Colonic mucosa (tissue), 4 donors: Measurements from ENCODE around the gene STK32A. TPM values are rescaled to one million over a fixed set of nuclear protein-coding genes. Genes with fewer than 3 reads are reported as not detected.

ENCODE experiments used
- DNase-seq: peaks from one replicate; pipeline ENCODE4 v3.0.0-alpha.2; 2020
- H3K27ac ChIP-seq: fragments of 200-600 bp; one replicate; pipeline ENCODE4 v1.8.0; 2021
- H3K27me3 ChIP-seq: fragments of 200-600 bp; one replicate; pipeline ENCODE4 v1.8.0; 2021
- H3K36me3 ChIP-seq: fragments of 200-600 bp; one replicate; pipeline ENCODE4 v1.8.0; 2021
- H3K4me1 ChIP-seq: fragments of 200-600 bp; one replicate; pipeline ENCODE4 v1.8.0; 2021; ENCODE audit warnings: mild to moderate bottlenecking
- H3K4me3 ChIP-seq: fragments of 200-600 bp; one replicate; pipeline ENCODE4 v1.8.0; 2021
- H3K9ac ChIP-seq, 2 donors: one replicate each; pipeline ENCODE4 v1.7.0; 2013; ENCODE audit warnings: control low read depth in 2 of 2, low read depth in 2 of 2, low read length in 2 of 2
- H3K9me3 ChIP-seq: fragments of 200-600 bp; one replicate; pipeline ENCODE4 v1.8.0; 2021
- intact Hi-C: fragments of 100-400 bp; cut with DNase I; formaldehyde crosslinking; loops from one replicate; pipeline ENCODE4 v1.14.1; 2022
- total RNA-seq, 2 donors: library from RNA; stranded (reverse); fragmentation: NEBNext Ultra II Directional in 1 of 2; extraction: Animal tissue kit (Norgen Biotek cat#: 25700) in 1 of 2; gene quantifications; one replicate each; pipeline ENCODE4 v1.2.1, GENCODE V29; 2021
- TF ChIP-seq, protein P1 (sequence below): fragments of 200-600 bp; IDR thresholded peaks from one replicate; pipeline ENCODE4 v1.8.0; 2022; ENCODE audit warnings: antibody characterized with exemption, mild to moderate bottlenecking
- donor health status: healthy.
- donor health status: DM: no; HTN: no; CAD: no.
- donor health status: DM: no; HTN: no; CAD: no.

The STK32A gene
- total RNA-seq, 2 donors from 2014 or later, result 0.10 to 0.77 TPM

DNA sequence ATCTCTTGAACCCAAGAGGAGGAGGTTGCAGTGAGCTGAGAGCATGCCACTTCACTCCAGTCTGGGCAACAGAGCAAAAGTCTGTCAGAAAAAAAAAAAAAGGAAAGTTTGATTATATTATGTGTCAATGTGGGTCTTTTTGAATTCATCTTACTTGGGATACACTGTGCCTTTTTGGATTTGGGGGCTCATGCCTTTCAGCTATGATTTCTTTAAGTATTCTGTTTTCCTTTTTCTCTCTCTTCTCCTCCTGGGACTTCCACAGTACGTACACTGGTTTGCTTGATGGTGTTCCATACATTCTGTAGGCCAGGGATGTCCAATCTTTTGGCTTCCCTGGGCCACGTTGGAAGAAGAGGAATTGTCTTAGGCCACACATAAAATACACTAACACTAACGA is 146.7 kb downstream of the STK32A start:
- Histone ChIP-seq H3K4me1 (no peaks in the 10 kb centered on the region), H3K36me3 (no peaks in the 10 kb centered on the region), H3K4me3 (no peak overlapping the region), H3K9ac (no peak overlapping the region), H3K9me3 (no peaks in the 10 kb centered on the region), H3K27ac (no peak overlapping the region), H3K27me3 (no peaks in the 10 kb centered on the region)
- intact Hi-C loops, result no loop called here
- TF ChIP-seq, protein P1, sequence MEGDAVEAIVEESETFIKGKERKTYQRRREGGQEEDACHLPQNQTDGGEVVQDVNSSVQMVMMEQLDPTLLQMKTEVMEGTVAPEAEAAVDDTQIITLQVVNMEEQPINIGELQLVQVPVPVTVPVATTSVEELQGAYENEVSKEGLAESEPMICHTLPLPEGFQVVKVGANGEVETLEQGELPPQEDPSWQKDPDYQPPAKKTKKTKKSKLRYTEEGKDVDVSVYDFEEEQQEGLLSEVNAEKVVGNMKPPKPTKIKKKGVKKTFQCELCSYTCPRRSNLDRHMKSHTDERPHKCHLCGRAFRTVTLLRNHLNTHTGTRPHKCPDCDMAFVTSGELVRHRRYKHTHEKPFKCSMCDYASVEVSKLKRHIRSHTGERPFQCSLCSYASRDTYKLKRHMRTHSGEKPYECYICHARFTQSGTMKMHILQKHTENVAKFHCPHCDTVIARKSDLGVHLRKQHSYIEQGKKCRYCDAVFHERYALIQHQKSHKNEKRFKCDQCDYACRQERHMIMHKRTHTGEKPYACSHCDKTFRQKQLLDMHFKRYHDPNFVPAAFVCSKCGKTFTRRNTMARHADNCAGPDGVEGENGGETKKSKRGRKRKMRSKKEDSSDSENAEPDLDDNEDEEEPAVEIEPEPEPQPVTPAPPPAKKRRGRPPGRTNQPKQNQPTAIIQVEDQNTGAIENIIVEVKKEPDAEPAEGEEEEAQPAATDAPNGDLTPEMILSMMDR, result no peak
- no peak for DNase-seq

DNA sequence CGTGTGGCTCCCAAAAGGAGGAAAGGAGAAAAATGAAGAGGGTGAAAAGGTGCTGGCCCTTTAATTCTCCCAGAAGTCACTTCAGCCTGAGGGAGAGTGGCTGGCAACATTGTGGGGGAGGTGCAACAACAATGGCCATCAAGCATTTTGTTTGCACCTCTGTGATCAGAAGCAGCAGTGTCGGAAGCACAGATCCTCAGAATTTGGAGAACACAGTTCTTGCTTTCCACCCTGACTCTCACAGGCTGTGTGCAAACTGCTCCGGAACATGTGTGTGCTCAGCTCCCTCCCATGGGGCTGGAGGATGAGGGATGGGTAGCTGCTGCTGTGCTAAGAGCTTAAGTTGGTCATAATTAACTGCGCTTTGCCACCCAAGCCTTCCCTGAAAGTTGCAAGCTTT is 147.9 kb downstream of the STK32A start:
- Histone ChIP-seq H3K36me3 (no peaks in the 10 kb centered on the region), H3K9me3 (no peaks in the 10 kb centered on the region), H3K27me3 (no peaks in the 10 kb centered on the region), H3K9ac (no peak overlapping the region), H3K27ac (no peak overlapping the region), H3K4me1 (no peaks in the 10 kb centered on the region), H3K4me3 (no peak overlapping the region)
- intact Hi-C loops, result no loop called here
- no peak for DNase-seq
- TF ChIP-seq, protein P1, result no peak

DNA sequence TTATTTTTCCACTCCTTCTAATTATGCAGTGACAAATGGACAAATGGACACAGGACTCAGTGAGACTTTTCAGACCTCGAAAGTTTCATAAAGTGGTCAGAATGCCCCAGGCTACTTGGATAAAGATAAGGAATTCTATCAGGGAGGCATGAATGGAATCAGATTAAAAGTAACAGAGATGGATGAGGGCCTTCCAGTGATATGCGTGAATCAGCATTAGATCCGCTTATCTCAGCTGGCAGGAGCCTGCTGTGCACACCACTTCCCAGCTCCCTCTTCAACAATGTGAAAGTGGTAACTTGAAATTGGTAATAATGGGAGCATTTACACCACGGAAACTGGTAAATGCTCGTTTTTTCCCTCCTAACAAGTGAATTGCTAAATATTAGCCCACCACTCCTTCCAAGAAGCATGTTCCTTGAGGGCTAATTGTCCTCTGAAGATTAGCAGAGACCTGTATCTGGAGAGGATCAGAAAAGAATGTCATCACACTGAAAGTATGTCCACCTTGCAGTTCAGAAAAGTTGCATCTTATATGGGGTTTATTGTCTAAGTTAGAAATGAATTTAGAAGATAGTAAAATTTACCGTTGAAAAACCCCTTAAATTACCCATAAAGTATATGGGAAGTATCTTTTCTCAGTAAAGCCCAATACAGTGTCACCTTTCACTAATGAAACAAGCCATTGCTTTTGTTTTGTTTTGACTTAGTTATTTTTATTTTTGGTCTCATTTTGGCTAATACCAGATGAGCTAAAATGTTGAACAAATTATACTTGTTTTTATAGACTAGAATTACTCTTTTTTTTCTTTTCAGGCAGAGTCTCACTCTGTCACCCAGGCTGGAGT is 149.7 kb downstream of the STK32A start:
- TF ChIP-seq, protein P1, result no peak
- no peak overlapping the region for H3K4me3 ChIP-seq
- no peak for DNase-seq
- no peaks in the 10 kb centered on the region for H3K27me3 ChIP-seq
- H3K9me3 ChIP-seq, result no peaks in the 10 kb centered on the region
- no peak overlapping the region for H3K27ac ChIP-seq
- intact Hi-C loops, result no loop called here
- no peak overlapping the region for H3K9ac ChIP-seq
- no peaks in the 10 kb centered on the region for H3K36me3 ChIP-seq
- H3K4me1 ChIP-seq, result no peaks in the 10 kb centered on the region

DNA sequence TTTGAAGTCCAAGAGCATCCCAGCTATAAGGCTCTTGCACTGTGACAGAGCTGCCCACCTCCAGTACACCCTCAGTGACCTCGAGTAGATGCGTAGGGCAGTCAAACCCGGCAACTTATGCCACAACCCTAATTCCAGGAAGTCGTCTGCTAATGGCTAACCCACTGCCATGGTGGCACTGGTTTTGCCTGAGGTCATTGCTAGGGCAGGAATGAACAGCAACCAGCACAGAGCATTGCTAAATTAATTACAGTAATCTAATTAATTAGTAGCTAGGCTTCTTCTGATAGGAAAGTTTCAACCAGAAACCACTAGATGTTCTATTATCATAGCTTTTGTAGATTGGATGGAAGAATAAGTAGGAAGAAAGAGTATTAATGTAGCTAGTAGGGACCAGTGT is 152.3 kb downstream of the STK32A start:
- Histone ChIP-seq H3K4me1 (no peaks in the 10 kb centered on the region), H3K4me3 (no peak overlapping the region), H3K9me3 (no peaks in the 10 kb centered on the region), H3K27ac (no peak overlapping the region), H3K27me3 (no peaks in the 10 kb centered on the region), H3K36me3 (no peaks in the 10 kb centered on the region), H3K9ac (no peak overlapping the region)
- TF ChIP-seq, protein P1, result no peak
- no peak for DNase-seq
- intact Hi-C loops, result no loop called here

DNA sequence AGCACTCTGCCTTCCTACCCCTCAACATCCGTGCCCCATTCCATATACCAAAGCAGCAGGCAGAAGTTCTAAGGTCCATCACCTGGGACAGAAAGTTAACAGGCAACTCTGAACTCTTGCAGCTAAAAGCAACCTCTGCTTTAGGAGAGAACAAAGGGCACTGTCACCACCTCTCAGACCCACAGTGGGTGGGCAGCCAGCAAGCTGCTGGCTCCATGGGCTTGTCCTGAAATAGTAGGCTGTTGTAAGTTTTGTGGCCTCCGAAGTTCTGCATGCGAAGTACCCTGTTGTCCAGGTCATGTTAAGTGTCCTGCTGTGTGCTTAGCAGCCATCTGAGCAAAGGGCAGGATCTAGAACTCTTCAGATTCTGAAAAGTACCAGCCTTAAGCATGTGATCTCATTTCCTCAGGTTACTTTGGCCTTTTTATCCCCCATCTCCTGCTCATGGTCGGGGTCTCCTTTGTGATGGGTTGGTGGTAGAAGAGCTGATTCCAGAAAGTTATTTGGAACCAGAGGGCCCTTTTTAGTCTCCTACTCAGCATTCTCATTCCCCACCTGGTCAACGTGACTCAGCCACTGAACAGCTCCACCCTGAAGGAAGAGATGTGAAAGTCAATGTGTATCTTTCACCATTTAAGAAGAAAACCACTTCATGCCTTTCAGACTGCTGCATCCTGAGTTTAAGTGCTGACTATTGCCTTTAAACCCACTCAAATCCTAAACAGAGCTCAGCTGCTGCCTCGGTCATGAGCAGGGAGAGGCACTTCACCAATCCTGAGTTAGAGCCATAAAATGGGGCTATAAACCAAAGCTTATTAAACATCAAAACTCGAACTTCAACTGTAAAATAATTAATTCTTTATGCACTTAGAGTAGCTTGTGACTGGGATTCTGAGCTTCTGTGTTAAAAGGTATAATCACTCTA is 153.6 kb downstream of the STK32A start:
- Histone ChIP-seq H3K9me3 (no peaks in the 10 kb centered on the region), H3K36me3 (no peaks in the 10 kb centered on the region), H3K27me3 (no peaks in the 10 kb centered on the region), H3K4me1 (no peaks in the 10 kb centered on the region), H3K27ac (no peak overlapping the region), H3K4me3 (no peak overlapping the region), H3K9ac (no peak overlapping the region)
- no peak for DNase-seq
- TF ChIP-seq, protein P1, result no peak
- intact Hi-C loops, result no loop called here
